Nephron progenitor cell (in vitro differentiated cells): Measurements from ENCODE around the gene ZER1.
"Not testable (repeated sequence)": the region's sequence is repeated elsewhere in the genome, so short reads cannot be mapped to it uniquely, and the experiment has no call there.

Source experiments
- DNase-seq: peaks from one replicate; pipeline ENCODE4 v3.0.0; 2021
- H3K27ac Mint-ChIP-seq: 2 replicates; pipeline ENCODE4 v1.8.0; 2021; ENCODE audit warnings: mild to moderate bottlenecking, moderate library complexity, mixed read lengths
- H3K27me3 Mint-ChIP-seq: 2 replicates; pipeline ENCODE4 v1.8.0; 2021; ENCODE audit warnings: mild to moderate bottlenecking, low read depth, mixed read lengths; ENCODE audit not compliant: poor library complexity
- H3K36me3 Mint-ChIP-seq: 2 replicates; pipeline ENCODE4 v1.8.0; 2021; ENCODE audit warnings: low read depth, mixed read lengths
- H3K4me1 Mint-ChIP-seq: 2 replicates; pipeline ENCODE4 v1.8.0; 2021; ENCODE audit warnings: mixed read lengths
- H3K4me3 Mint-ChIP-seq: 2 replicates; pipeline ENCODE4 v1.8.0; 2021; ENCODE audit warnings: mild to moderate bottlenecking, moderate library complexity, mixed read lengths
- H3K9me3 Mint-ChIP-seq: 2 replicates; pipeline ENCODE4 v1.8.0; 2021; ENCODE audit warnings: mild to moderate bottlenecking, moderate library complexity, mixed read lengths
- TF ChIP-seq, protein P1 (sequence below): fragments of 200-600 bp; sonication (generic); IDR thresholded peaks from 2 replicates; pipeline ENCODE4 v1.5.0; 2021; ENCODE audit warnings: antibody characterized with exemption

ZER1 gene

GRCh38 chr9:128805661-128806060, 33.9 kb upstream of the ZER1 start:
- H3K9me3 Mint-ChIP-seq = no peaks in the 10 kb centered on the region
- no peaks in the 10 kb centered on the region for H3K4me1 Mint-ChIP-seq
- TF ChIP-seq, protein P1, sequence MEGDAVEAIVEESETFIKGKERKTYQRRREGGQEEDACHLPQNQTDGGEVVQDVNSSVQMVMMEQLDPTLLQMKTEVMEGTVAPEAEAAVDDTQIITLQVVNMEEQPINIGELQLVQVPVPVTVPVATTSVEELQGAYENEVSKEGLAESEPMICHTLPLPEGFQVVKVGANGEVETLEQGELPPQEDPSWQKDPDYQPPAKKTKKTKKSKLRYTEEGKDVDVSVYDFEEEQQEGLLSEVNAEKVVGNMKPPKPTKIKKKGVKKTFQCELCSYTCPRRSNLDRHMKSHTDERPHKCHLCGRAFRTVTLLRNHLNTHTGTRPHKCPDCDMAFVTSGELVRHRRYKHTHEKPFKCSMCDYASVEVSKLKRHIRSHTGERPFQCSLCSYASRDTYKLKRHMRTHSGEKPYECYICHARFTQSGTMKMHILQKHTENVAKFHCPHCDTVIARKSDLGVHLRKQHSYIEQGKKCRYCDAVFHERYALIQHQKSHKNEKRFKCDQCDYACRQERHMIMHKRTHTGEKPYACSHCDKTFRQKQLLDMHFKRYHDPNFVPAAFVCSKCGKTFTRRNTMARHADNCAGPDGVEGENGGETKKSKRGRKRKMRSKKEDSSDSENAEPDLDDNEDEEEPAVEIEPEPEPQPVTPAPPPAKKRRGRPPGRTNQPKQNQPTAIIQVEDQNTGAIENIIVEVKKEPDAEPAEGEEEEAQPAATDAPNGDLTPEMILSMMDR = no peak
- H3K36me3 Mint-ChIP-seq = peaks cover 37% of the 10 kb centered on the region
- no peaks in the 10 kb centered on the region for H3K27me3 Mint-ChIP-seq
- H3K27ac Mint-ChIP-seq = no peak overlapping the region
- no peak for DNase-seq
- H3K4me3 Mint-ChIP-seq = no peak overlapping the region

- no peaks in the 10 kb centered on the region for H3K4me1 Mint-ChIP-seq
- no peak overlapping the region for H3K27ac Mint-ChIP-seq
- TF ChIP-seq, protein P1 = no peak
- no peaks in the 10 kb centered on the region for H3K27me3 Mint-ChIP-seq
- no peak for DNase-seq
- no peaks in the 10 kb centered on the region for H3K9me3 Mint-ChIP-seq
- H3K4me3 Mint-ChIP-seq = no peak overlapping the region
- peaks cover 51% of the 10 kb centered on the region for H3K36me3 Mint-ChIP-seq
Observed at GRCh38 chr9:128802482-128802881, 30.8 kb upstream of the ZER1 start.

- no peak for DNase-seq
- no peak overlapping the region for H3K4me3 Mint-ChIP-seq
- TF ChIP-seq, protein P1 = no peak
- peaks cover 52% of the 10 kb centered on the region for H3K36me3 Mint-ChIP-seq
- no peaks in the 10 kb centered on the region for H3K4me1 Mint-ChIP-seq
- H3K9me3 Mint-ChIP-seq = no peaks in the 10 kb centered on the region
- no peak overlapping the region for H3K27ac Mint-ChIP-seq
- H3K27me3 Mint-ChIP-seq = no peaks in the 10 kb centered on the region
Observed at GRCh38 chr9:128800061-128800460, 28.3 kb upstream of the ZER1 start.

DNA sequence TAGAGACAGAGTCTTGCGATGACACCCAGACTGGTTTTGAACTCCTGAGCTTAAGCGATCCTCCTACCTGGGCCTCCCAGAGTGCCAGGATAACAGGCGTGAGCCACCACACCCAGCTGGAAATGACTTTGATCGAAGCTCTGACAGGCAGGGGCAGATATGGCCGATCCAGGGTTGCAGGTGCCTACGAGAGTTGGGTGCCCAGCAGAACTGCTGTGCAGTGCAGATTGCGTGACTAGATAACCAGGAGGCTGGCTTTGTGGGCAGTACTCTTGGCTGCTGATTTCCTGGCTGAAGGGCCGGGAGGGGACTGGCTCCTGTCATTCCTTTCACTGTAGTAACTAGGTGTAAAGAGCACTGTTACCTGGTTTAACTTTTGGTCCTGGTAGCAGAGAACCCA, 27.2 kb upstream of the ZER1 start:
- no peaks in the 10 kb centered on the region for H3K4me1 Mint-ChIP-seq
- H3K4me3 Mint-ChIP-seq = no peak overlapping the region
- TF ChIP-seq, protein P1 = no peak
- DNase-seq = no peak
- H3K36me3 Mint-ChIP-seq = peaks cover 50% of the 10 kb centered on the region
- H3K27me3 Mint-ChIP-seq = no peaks in the 10 kb centered on the region
- H3K27ac Mint-ChIP-seq = no peak overlapping the region
- H3K9me3 Mint-ChIP-seq = no peaks in the 10 kb centered on the region

GRCh38 chr9:128794961-128795360, 23.2 kb upstream of the ZER1 start:
- H3K4me3 Mint-ChIP-seq, H3K27me3 Mint-ChIP-seq, H3K4me1 Mint-ChIP-seq, H3K27ac Mint-ChIP-seq, H3K9me3 Mint-ChIP-seq, DNase-seq: not testable (repeated sequence)
- peaks cover 37% of the 10 kb centered on the region for H3K36me3 Mint-ChIP-seq

GRCh38 chr9:128792978-128793686, 21.4 kb upstream of the ZER1 start:
- DNase-seq = no peak
- H3K4me3 Mint-ChIP-seq = no peak overlapping the region
- no peaks in the 10 kb centered on the region for H3K9me3 Mint-ChIP-seq
- no peak overlapping the region for H3K27ac Mint-ChIP-seq
- peaks cover 27% of the 10 kb centered on the region for H3K36me3 Mint-ChIP-seq
- H3K4me1 Mint-ChIP-seq = peaks cover 8% of the 10 kb centered on the region
- TF ChIP-seq, protein P1 = no peak
- H3K27me3 Mint-ChIP-seq = no peaks in the 10 kb centered on the region
